GM18858 (cell line): ENCODE data around the gene ABCB8.
"Not testable (repeated sequence)": the region's sequence is repeated elsewhere in the genome, so short reads cannot be mapped to it uniquely, and the experiment has no call there.

ENCODE experiments used
- ATAC-seq: cut with Tn5 transposase; IDR thresholded peaks from one replicate; pipeline ENCODE4 v1.9.1; 2021; ENCODE audit not compliant: unreplicated experiment

ABCB8 gene

GRCh38 chr7:150997817-150998216, 30.4 kb upstream of the ABCB8 start:
- ATAC-seq = no peak

- no peak for ATAC-seq
Observed at GRCh38 chr7:150998341-150998740, 29.9 kb upstream of the ABCB8 start.

GRCh38 chr7:150999001-150999400, 29.2 kb upstream of the ABCB8 start:
- no peak for ATAC-seq

- ATAC-seq = no peak
Observed at GRCh38 chr7:150999497-151000230, 28.6 kb upstream of the ABCB8 start.

GRCh38 chr7:151000897-151001495, 27.3 kb upstream of the ABCB8 start:
- no peak for ATAC-seq

- ATAC-seq = no peak
Observed at GRCh38 chr7:151001546-151001945, 26.7 kb upstream of the ABCB8 start.

- no peak for ATAC-seq
Observed at GRCh38 chr7:151003572-151003971, 24.7 kb upstream of the ABCB8 start.

GRCh38 chr7:151005566-151005965, 22.7 kb upstream of the ABCB8 start:
- ATAC-seq = no peak

GRCh38 chr7:151006590-151007300, 21.5 kb upstream of the ABCB8 start:
- no peak for ATAC-seq

GRCh38 chr7:151007469-151007898, 20.8 kb upstream of the ABCB8 start:
- ATAC-seq = no peak

GRCh38 chr7:151008143-151008510, 20.1 kb upstream of the ABCB8 start:
- no peak for ATAC-seq

- peak; percentile 65 for ATAC-seq
Observed at GRCh38 chr7:151008511-151009323, 19.5 kb upstream of the ABCB8 start.

GRCh38 chr7:151009327-151010036, 18.8 kb upstream of the ABCB8 start:
- no peak for ATAC-seq

- ATAC-seq = no peak
Observed at GRCh38 chr7:151010037-151010306, 18.3 kb upstream of the ABCB8 start.

- no peak for ATAC-seq
Observed at GRCh38 chr7:151010307-151011096, 17.7 kb upstream of the ABCB8 start.

- no peak for ATAC-seq
Observed at GRCh38 chr7:151011097-151011409, 17.2 kb upstream of the ABCB8 start.

GRCh38 chr7:151011616-151012015, 16.6 kb upstream of the ABCB8 start:
- not testable (repeated sequence) for ATAC-seq

GRCh38 chr7:151012031-151012692, 16.1 kb upstream of the ABCB8 start:
- no peak for ATAC-seq

GRCh38 chr7:151012911-151013347, 15.3 kb upstream of the ABCB8 start:
- no peak for ATAC-seq

- ATAC-seq = no peak
Observed at GRCh38 chr7:151013356-151013732, 14.9 kb upstream of the ABCB8 start.
